22Rv1 (cell line): ENCODE measurements around the gene ZNF488.

ENCODE experiments used
- CTCF ChIP-seq: fragments of 450-650 bp; IDR thresholded peaks from 2 replicates; pipeline ENCODE4 v1.5.1; 2017; ENCODE audit warnings: mild to moderate bottlenecking
- ZFX ChIP-seq: fragments of 450-650 bp; IDR thresholded peaks from 2 replicates; pipeline ENCODE4 v1.6.1; 2017; ENCODE audit warnings: antibody characterized with exemption, borderline replicate concordance

GRCh38 chr10:47405857-47406547 lies 21.9 kb upstream of the ZNF488 start:
- TF ChIP-seq CTCF: no peak
- TF ChIP-seq ZFX: no peak
